ENCODE measurements around the gene TRAPPC12. TPM values are rescaled to one million over a fixed set of nuclear protein-coding genes. Genes with fewer than 3 reads are reported as not detected.

TRAPPC12 gene
- total RNA-seq, 2 donors from 2014 or later: 98.2 to 103 TPM

DNA sequence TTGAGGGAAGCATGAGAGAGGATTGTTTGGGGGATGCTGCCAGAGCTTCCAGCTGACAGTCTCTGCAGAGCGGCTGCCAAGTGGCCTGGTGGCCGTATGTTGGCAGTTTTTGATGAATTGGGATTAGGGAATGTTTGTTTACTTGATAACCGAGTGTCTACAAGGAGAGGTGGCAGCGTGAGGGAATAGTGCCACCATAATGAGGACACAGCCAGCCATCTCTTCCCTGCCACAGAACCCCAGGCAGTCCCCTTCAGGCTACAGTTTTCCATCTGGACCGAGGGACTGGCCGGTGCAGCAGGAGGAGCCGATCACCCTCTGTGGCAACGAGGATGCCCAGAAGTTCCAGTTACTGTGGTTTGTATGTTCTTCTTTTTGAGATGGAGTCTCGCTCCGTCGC is 55.2 kb downstream of the TRAPPC12 start:
- no peaks in the 10 kb centered on the region for H3K27me3 ChIP-seq (ENCODE audit: control insufficient read depth, insufficient read depth, low read length, poor library complexity, severe bottlenecking)
- H3K27ac Mint-ChIP-seq: no peak overlapping the region
- H3K36me3 Mint-ChIP-seq (ENCODE audit: low read depth): peaks cover 32% of the 10 kb centered on the region
- H3K9me3 ChIP-seq (ENCODE audit: control insufficient read depth, low read length): no peaks in the 10 kb centered on the region
- no peaks in the 10 kb centered on the region for H3K9me3 Mint-ChIP-seq
- DNase-seq: peak; percentile 21
- H3K27ac ChIP-seq (ENCODE audit: low read depth, low read length): no peak overlapping the region
- H3K4me1 Mint-ChIP-seq: peaks cover 8% of the 10 kb centered on the region
- TF ChIP-seq CTCF (conservative IDR thresholded peaks at IDR 0.05): no peak
- H3K27me3 Mint-ChIP-seq (ENCODE audit: insufficient read depth): no peaks in the 10 kb centered on the region
- no peak overlapping the region for H3K4me3 ChIP-seq (ENCODE audit: low read length)
- WGBS, 2 experiments (ENCODE audit: insufficient coverage in 1 of 2, insufficient read length in 1 of 2): 90 to 94% methylated on average over 3 to 11 of the region's 11 CpGs
- H3K4me1 ChIP-seq (ENCODE audit: control insufficient read depth, insufficient read depth, low read length): no peaks in the 10 kb centered on the region
- no peak overlapping the region for H3K4me3 Mint-ChIP-seq
- H3K36me3 ChIP-seq (ENCODE audit: control insufficient read depth, insufficient read depth, low read length): peaks cover 29% of the 10 kb centered on the region
- no peak overlapping the region for H3K9ac ChIP-seq (ENCODE audit: extremely low read depth, low read length, poor library complexity, severe bottlenecking)

DNA sequence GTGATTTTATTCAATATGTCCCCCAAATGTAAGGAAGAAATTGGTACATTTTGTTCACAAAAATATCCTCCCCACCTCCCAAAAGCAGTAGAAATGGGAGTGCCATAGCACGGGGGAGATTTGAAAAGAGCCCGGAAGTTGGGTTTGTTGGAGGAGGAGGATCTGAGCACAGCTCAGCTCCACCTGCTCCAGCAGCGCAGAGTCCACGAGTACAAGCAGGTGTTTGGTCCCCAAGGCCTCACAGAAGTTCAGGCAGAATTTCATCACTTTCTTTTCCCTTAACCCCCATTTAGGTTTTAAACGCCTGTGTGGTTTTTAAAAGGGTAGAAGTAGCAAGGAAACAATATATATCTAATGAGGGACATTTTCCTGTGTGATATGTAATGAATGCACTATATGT is 56.0 kb downstream of the TRAPPC12 start:
- Mint-ChIP-seq H3K27me3 (ENCODE audit: insufficient read depth) (no peaks in the 10 kb centered on the region), H3K4me1 (peaks cover 8% of the 10 kb centered on the region), H3K36me3 (ENCODE audit: low read depth) (peaks cover 26% of the 10 kb centered on the region), H3K9me3 (no peaks in the 10 kb centered on the region), H3K4me3 (no peak overlapping the region), H3K27ac (no peak overlapping the region)
- TF ChIP-seq CTCF (conservative IDR thresholded peaks at IDR 0.05): no peak
- H3K4me3 ChIP-seq (ENCODE audit: low read length): no peak overlapping the region
- WGBS, 2 experiments (ENCODE audit: insufficient coverage in 1 of 2, insufficient read length in 1 of 2): 92 to 95% methylated on average over 2 to 5 of the region's 5 CpGs
- no peak overlapping the region for H3K9ac ChIP-seq (ENCODE audit: extremely low read depth, low read length, poor library complexity, severe bottlenecking)
- peaks cover 21% of the 10 kb centered on the region for H3K36me3 ChIP-seq (ENCODE audit: control insufficient read depth, insufficient read depth, low read length)
- no peak overlapping the region for H3K27ac ChIP-seq (ENCODE audit: low read depth, low read length)
- peak; percentile 13 for DNase-seq
- H3K27me3 ChIP-seq (ENCODE audit: control insufficient read depth, insufficient read depth, low read length, poor library complexity, severe bottlenecking): no peaks in the 10 kb centered on the region
- no peaks in the 10 kb centered on the region for H3K9me3 ChIP-seq (ENCODE audit: control insufficient read depth, low read length)
- H3K4me1 ChIP-seq (ENCODE audit: control insufficient read depth, insufficient read depth, low read length): no peaks in the 10 kb centered on the region

DNA sequence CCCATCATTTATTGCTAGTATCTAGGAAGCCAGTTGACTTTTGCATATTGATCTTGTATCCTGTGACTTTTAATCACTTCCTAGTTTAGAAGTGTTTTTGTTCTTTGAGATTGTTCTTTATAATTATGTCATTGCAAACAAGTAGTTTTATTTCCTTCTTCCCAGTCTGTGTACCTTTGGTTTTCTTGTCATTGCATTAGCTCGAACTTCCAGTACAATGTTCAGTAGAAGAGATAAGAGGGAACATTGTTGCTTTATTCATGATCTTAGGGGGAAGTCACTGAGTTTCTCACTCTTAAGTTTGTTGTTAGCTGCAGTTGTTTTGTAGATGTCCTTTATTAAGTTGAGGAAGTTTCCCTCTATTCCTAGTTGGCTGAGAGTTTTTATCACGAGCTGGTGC is 61.0 kb downstream of the TRAPPC12 start:
- Histone ChIP-seq H3K27ac (ENCODE audit: low read depth, low read length) (no peak overlapping the region), H3K4me3 (ENCODE audit: low read length) (no peak overlapping the region), H3K9me3 (ENCODE audit: control insufficient read depth, low read length) (no peaks in the 10 kb centered on the region), H3K4me1 (ENCODE audit: control insufficient read depth, insufficient read depth, low read length) (no peaks in the 10 kb centered on the region), H3K36me3 (ENCODE audit: control insufficient read depth, insufficient read depth, low read length) (peaks cover 16% of the 10 kb centered on the region), H3K27me3 (ENCODE audit: control insufficient read depth, insufficient read depth, low read length, poor library complexity, severe bottlenecking) (no peaks in the 10 kb centered on the region), H3K9ac (ENCODE audit: extremely low read depth, low read length, poor library complexity, severe bottlenecking) (no peak overlapping the region)
- Mint-ChIP-seq H3K9me3 (no peaks in the 10 kb centered on the region), H3K4me3 (no peak overlapping the region), H3K27ac (no peak overlapping the region), H3K4me1 (no peaks in the 10 kb centered on the region), H3K27me3 (ENCODE audit: insufficient read depth) (no peaks in the 10 kb centered on the region), H3K36me3 (ENCODE audit: low read depth) (peaks cover 19% of the 10 kb centered on the region)
- no peak for DNase-seq
- 88% methylated on average over 2 of the region's 2 CpGs; no CpG with 5 or more reads in 1 of the 2 experiments for WGBS, 2 experiments (ENCODE audit: insufficient coverage in 1 of 2, insufficient read length in 1 of 2)
- no peak for TF ChIP-seq CTCF (conservative IDR thresholded peaks at IDR 0.05)
